GM10266 (cell line): ENCODE data around the gene EFHB.
A peak's percentile ranks its signal among the peaks of the same experiment; 100 is the strongest.

Experiments
- DNase-seq: peaks from one replicate; pipeline ENCODE4 v3.0.0; 2012; ENCODE audit errors: extremely low spot score
- TF ChIP-seq, protein P1 (sequence below): IDR thresholded peaks from 2 replicates; pipeline ENCODE4 v1.5.1; 2012; ENCODE audit warnings: mild to moderate bottlenecking, low read depth; ENCODE audit not compliant: control insufficient read depth, insufficient read depth; ENCODE audit errors: missing control alignments

Gene EFHB

GRCh38 chr3:19946832-19947548 lies 13.0 kb upstream of the EFHB start, which contains the start of gene RAB5A:
Gene RAB5A (plus strand): TSS chr3:19947097. CDS start chr3:19950899, 3,802 bp downstream.
- DNase-seq, result peak; percentile 94
- TF ChIP-seq, protein P1, sequence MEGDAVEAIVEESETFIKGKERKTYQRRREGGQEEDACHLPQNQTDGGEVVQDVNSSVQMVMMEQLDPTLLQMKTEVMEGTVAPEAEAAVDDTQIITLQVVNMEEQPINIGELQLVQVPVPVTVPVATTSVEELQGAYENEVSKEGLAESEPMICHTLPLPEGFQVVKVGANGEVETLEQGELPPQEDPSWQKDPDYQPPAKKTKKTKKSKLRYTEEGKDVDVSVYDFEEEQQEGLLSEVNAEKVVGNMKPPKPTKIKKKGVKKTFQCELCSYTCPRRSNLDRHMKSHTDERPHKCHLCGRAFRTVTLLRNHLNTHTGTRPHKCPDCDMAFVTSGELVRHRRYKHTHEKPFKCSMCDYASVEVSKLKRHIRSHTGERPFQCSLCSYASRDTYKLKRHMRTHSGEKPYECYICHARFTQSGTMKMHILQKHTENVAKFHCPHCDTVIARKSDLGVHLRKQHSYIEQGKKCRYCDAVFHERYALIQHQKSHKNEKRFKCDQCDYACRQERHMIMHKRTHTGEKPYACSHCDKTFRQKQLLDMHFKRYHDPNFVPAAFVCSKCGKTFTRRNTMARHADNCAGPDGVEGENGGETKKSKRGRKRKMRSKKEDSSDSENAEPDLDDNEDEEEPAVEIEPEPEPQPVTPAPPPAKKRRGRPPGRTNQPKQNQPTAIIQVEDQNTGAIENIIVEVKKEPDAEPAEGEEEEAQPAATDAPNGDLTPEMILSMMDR, result no peak

DNA sequence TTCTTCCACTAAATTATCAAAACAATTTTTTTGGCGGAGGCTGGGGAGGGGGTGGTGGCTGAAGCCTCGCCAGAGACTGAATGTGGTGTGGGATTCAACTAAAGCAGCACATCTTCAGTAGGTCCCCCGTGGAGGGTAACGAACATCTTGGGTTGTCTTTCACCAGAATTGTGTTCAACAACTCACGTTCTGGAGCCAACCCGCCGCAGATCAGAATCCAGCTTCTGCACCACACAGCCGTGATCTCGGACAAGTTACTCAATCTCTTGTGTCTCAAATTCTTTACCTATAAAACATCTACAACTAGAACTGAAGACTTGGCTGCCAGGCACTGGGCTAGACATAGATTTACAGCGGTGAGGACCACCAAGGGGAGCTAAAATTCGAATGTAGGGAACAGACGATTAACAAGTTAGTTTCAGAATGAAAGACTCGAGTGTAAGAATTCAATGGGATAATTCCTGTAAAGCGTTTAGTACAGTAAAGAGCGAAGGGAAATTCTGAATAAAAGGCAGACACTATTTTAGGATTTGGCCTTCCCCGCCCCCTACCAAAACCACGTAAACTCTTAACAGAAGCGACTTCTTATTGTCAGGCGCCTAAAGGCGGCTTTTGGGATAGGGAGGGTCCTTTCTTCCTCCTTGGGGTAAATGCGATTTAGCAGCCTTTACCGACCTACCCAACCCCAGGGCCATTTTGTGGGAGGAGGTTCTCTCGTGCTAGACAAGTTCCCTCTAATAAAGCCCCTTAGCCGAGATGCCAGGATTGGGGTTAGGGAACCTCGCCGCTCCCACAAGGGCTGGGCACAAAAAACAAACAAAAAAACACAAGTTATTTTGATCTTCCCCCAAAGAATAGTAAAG lies 12.2 kb upstream of the EFHB start:
- DNase-seq, result no peak

GRCh38 chr3:19945534-19945933 lies 11.5 kb upstream of the EFHB start:
- no peak for DNase-seq
- TF ChIP-seq, protein P1, result no peak

More for the DNA sequence above, 12.2 kb upstream of the EFHB start:
- TF ChIP-seq, protein P1, result no peak

- no peak for DNase-seq
- TF ChIP-seq, protein P1, result no peak
These were observed 6.6 kb upstream of the EFHB start for GRCh38 chr3:19940643-19941042.

DNA sequence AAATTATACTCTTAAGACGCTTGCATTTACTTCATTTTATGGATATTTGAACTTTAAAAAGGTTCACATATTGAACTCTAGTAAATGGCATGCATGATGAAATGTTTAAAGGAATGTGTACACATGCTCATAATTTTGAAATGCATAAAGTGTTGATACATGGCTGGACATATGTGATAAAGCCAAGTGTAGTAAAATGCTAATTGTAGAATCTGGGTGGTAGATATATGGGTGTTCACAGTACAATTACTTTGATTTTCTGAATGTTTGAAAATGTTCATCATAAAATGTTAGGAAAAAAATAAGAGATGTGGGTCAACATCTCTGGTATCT lies 4.2 kb upstream of the EFHB start:
- no peak for DNase-seq
- TF ChIP-seq, protein P1, result no peak

DNA sequence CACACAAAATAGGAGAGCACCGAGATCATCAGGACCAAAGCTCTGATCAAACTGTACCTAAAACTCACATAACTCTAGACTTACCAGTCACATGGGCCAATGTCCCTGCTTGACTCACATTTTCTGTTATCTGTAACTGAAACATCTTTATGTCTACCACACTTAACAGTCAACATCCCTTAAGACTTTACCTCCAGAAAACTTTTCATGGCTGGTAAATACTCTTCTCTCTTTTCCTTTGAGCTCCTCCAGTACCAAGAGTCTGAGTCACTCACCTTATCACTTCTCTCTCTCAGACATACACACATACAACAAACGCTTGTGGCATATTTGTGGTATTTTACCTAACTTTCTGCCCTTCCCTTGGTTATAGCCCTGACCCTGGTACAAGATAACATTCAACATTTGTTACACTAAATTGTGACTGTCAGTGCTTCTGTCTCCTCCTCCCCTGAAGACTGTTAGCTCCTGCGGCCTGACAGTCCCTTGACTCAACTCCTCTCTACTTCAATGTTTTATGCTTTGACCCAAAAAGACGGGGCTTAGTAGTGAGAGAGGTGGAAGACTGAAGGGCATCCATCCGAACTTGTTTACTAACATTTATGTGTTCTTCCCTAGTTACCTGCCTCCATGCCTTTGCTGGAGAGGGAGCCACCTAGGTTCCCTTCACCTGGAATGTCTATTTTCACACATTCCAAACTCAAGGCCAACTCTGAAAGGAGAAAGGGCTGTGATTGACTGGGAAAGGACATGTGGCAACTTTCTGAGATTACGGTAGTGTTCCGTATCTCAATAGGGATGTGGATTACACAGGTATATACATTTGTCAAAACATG lies 3.7 kb upstream of the EFHB start:
- DNase-seq, result no peak
- TF ChIP-seq, protein P1, result no peak
